Glomerular endothelial cell (primary cell): ENCODE measurements around the gene POM121C. TPM values are rescaled to one million over a fixed set of nuclear protein-coding genes. Genes with fewer than 3 reads are reported as not detected.
"Not testable (repeated sequence)": the region's sequence is repeated elsewhere in the genome, so short reads cannot be mapped to it uniquely, and the experiment has no call there.

Experiments
- DNase-seq: peaks from one replicate; pipeline ENCODE4 v3.0.0-alpha.2; 2011; ENCODE audit warnings: low read depth, low spot score; ENCODE audit errors: extremely low read depth
- total RNA-seq: library from RNA; depleted of rRNA; stranded (reverse); fragments of >200 nt; gene quantifications from 2 replicates; pipeline ENCODE4 v1.2.3, GENCODE V29; 2015

Gene POM121C
- total RNA-seq, 1 donor from 2014 or later, result 24.8 TPM

- not testable (repeated sequence) for DNase-seq
Observed at GRCh38 chr7:75397865-75398264, 88.2 kb downstream of the POM121C start.

- DNase-seq, result not testable (repeated sequence)
Observed at GRCh38 chr7:75395329-75395728, 90.8 kb downstream of the POM121C start, which contains the start of gene TRIM73. TSS of gene TRIM73 (plus strand) at chr7:75395629. CDS start at chr7:75398934, 3,305 bp downstream.

GRCh38 chr7:75393194-75393593 is 92.9 kb downstream of the POM121C start:
- not testable (repeated sequence) for DNase-seq

DNA sequence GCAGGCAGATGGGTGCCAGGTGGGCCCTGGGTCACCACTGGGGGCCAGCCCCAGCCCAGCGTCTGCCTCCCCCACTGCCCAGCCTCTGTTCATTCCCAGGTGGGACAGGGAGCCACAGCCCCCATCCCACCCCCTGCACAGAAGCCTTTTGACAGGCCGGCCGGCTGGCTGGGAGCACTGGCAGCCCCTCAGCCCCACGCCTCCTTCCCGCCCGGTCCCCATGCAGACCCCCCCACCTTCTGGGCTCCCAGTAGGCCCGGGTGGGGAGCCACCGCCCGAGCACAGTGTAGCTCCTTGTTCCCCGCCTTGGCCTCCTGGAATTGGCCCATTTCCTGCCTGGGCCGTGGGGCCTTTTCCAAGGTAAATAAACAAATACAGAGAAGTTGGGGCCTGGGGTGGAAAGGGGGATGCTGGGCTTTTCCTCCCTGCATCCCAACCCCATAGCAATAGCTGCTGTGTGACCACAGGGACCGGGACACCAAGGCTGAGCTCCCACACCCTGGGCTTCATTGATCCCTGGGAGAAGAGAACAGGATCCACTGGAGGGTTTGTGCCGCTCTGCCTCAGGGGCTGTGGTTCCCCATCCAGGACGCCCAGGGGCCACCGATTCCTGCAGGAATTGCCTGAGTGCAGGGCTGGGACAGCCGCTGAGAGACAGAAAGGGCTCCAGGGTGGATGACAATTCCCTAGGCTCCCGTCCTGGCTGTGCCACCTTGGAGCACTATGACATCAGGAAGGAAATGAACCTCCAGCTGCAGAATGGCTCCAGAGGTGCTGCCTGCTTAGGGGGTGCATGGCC is 111.4 kb downstream of the POM121C start:
- DNase-seq, result not testable (repeated sequence)

GRCh38 chr7:75374144-75374518 is 112.0 kb downstream of the POM121C start:
- DNase-seq, result not testable (repeated sequence)

- not testable (repeated sequence) for DNase-seq
Observed at GRCh38 chr7:75367313-75367712, 118.8 kb downstream of the POM121C start.

Other genes with a start within 250 kb of the POM121C start
- gene TRIM73, start 90.7 kb downstream of the POM121C start, total RNA-seq, result 0.34 and 2.6 TPM in 2 replicates
- gene SPDYE5, start 6.0 kb upstream of the POM121C start, total RNA-seq, result not detected in 2 replicates